ENCODE measurements around the gene CCDC74B.
"Not testable (repeated sequence)": the region's sequence is repeated elsewhere in the genome, so short reads cannot be mapped to it uniquely, and the experiment has no call there.

The CCDC74B gene

GRCh38 chr2:130102597-130103363, 42.1 kb downstream of the CCDC74B start:
- not testable (repeated sequence) for H3K4me1 Mint-ChIP-seq, H3K4me3 Mint-ChIP-seq, H3K36me3 Mint-ChIP-seq, H3K27ac Mint-ChIP-seq, H3K27me3 Mint-ChIP-seq, H3K9me3 Mint-ChIP-seq, ATAC-seq
